Activated CD4-positive, alpha-beta T cell treated with anti-CD3 and anti-CD28 coated beads, Interleukin-2, amount 50 U/mL, for 16 hours (primary cell): ENCODE results near the gene SFXN3.

Source experiments
- DNase-seq: peaks from one replicate; pipeline ENCODE4 v3.0.0-alpha.2; 2020

SFXN3 gene

GRCh38 chr10:101000127-101000914, 30.7 kb upstream of the SFXN3 start:
- no peak for DNase-seq

DNA sequence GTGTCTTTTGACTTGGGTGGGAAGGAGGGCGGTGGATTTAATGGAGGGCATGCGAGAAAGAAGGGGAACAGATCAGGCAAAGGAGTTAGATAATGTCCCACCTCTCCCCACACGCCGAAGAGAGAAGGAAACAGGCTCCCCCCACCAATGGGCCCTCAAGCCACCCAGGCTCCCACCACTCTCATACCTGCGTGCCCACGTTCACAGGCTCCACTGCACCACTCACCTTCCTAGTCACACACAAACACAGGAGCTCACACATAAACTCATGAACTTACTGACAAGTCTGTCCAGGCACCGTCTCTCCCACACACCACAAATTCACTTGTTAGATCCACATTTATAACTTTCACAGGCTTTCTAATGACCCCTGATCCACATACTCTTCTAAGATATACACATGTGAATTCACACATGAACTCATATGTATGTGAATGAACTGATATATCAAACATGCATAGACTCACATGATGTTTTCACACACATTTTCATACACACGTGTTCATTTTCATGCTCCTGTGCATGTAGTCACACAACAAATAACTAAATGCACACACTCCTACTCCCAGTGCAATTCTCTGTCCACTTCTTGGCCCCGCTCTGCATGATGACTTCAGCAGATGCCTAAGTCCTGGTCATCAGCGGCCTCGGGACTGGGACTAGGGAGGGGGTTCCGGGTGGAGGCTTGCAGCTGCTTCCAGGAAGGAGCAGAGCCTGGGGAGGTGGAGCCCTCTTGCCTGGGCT, 29.9 kb upstream of the SFXN3 start:
- DNase-seq, result no peak

- no peak for DNase-seq
These were observed 29.4 kb upstream of the SFXN3 start for GRCh38 chr10:101001659-101002035.

DNA sequence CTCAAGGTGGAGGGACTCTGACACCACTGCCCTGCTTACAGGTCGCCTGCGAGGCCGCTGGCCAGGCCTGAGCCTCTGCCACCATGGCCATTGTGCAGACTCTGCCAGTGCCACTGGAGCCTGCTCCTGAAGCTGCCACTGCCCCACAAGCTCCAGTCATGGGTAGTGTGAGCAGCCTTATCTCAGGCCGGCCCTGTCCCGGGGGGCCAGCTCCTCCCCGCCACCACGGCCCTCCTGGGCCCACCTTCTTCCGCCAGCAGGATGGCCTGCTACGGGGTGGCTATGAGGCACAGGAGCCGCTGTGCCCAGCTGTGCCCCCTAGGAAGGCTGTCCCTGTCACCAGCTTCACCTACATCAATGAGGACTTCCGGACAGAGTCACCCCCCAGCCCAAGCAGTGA, 28.6 kb upstream of the SFXN3 start:
- DNase-seq, result no peak

- DNase-seq, result no peak
These were observed 27.3 kb upstream of the SFXN3 start for GRCh38 chr10:101003639-101004206.

GRCh38 chr10:101005361-101005760, 25.7 kb upstream of the SFXN3 start:
- no peak for DNase-seq

DNA sequence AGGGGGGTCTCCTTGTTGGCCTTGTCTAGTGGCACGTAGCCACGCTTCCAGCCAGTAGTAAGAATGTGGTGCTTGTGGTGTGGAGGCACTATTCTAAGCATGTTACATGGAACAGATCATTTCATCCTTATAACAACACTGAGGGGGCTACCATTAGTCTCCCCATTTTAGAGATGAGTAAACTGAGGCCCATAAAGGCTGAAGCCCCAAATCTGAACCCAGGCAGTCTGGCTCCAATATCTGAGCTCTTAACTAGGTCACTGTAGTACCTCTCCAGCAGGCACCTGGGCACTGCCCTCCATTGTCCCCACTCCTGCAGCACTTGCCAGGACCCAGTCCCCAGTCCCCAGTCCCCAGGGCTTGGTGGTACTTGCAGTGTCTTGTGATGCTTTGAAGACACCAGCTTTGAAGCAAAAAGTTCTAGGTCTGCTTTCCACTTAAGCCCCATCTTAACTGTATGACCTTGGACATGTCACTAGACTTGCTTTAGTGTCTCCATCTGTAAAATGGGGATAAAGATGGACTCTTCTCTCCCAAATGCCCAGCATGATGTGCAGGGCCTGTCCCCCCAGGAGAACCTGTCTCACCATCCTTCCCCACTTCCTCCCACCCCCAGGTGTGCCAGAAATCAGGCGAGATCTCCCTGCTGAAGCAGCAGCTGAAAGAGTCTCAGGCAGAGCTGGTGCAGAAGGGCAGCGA, 25.0 kb upstream of the SFXN3 start:
- no peak for DNase-seq

DNA sequence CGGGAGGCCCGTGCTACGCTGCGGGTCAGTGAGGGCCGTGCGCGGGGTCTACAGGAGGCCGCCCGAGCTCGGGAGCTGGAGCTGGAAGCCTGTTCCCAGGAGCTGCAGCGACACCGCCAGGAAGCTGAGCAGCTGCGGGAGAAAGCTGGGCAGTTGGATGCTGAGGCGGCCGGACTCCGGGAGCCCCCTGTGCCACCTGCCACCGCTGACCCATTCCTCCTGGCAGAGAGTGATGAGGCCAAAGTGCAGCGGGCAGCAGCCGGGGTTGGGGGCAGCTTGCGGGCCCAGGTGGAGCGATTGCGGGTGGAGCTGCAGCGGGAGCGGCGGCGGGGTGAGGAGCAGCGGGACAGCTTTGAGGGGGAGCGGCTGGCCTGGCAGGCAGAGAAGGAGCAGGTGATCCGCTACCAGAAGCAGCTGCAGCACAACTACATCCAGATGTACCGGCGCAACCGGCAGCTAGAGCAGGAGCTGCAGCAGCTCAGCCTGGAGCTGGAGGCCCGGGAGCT, 24.4 kb upstream of the SFXN3 start:
- no peak for DNase-seq

DNA sequence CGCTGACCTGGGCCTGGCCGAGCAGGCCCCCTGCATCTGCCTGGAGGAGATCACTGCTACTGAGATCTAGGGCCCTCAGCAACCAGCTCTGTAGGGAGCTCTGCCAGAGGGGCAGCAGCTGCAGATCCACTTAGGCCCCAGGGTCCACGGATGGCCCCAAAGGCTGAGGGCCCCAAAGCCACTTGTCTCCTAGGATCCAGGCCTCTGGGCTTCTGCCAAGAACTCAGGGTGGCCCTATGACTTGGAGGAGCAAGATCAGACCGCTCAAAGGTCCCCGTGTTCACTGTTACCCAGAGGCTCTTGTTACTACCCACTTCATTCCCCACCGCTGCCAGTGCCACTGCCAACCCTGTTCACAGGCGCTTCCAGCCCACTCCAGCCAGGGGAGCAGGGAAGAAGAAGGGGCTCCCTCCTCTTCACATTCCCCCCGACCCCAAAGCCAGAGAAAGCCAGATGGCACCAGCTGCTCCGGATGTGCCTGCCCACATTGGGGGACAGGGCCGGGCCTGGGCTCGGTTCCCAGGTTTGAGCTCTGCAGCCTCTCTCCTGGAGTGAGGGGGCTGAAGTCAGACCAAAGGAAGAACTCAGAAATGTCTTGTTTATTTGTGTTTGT, 23.8 kb upstream of the SFXN3 start:
- no peak for DNase-seq

DNA sequence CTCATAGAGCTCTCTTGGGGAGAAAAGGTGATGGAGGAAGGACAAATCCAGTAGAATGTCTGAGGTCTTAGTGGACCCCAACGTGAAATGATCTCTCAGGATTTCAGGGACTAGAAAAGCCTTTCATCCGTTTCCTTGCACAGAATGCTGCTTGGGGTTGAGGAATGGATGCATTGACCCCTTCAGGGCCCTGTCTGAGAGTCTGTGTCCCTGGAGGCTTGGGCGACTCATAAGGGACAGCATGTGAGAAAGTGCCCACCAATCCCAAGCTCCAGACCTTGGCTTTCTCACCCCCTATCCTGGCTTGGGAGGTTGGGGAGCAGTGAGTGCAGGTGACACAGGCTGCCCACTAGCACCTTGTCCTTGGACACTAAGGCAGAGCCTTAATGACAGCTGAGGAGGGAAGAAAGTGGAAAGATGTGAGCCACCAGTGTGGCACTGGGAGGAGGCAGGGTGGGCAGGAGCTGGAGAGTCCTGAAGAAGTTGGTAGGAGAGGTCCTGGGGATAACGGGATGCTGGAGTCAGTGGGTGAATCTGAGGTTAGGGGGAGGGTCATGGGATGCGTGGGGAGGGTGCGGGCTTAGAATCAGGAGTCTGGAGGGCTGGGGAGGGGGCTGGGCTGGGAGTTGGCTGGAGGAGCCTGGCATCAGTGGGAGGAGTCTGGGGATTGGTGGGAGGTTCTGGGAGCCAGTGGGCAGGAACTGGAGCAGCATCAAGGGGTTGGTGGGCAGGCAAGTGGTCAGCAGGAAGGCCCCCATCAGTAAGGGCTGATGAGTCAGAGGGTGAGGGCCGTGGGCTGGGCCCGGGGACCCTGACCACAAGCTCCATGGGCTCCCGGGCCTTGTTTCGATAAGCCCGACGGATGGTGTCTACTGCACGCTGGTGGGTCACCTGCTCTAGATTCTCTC, 22.9 kb upstream of the SFXN3 start:
- DNase-seq, result no peak

DNA sequence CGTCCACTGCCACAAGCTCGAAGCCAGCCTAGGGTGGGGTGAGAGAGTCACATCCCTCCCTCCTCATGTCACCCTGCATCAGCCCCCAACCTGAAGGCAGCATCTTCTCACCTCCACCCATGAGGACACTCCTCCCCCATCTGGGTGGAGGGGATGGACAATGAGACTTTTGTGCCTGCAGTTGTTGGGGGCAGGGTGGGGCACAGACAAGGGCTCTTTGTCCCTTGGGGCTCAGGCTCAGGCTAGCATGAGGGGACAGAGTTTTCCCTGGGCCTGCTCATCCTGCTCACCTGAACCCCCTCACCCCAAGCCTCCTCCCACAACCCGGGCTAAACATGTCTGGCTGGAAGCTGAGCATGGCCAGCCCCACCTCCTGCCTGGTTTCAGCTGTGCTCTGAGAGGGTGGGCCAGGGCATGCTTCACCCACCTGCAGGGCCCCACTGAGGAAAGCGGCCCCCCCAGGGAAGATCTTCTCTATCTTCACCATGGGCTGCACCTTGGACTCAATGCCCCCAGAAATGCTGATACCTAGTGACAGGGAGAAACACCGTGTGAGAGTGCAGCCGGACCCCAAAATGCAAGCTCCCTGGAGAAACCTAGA, 22.1 kb upstream of the SFXN3 start:
- DNase-seq, result no peak

- DNase-seq, result no peak
These were observed 20.7 kb upstream of the SFXN3 start for GRCh38 chr10:101010329-101010728.

- no peak for DNase-seq
These were observed 19.3 kb upstream of the SFXN3 start for GRCh38 chr10:101011517-101012423.

- peak; percentile 89 for DNase-seq
These were observed 18.3 kb upstream of the SFXN3 start for GRCh38 chr10:101012525-101013364.

- DNase-seq, result no peak
These were observed 17.6 kb upstream of the SFXN3 start for GRCh38 chr10:101013365-101013825.

- DNase-seq, result peak; percentile 76
These were observed 16.7 kb upstream of the SFXN3 start for GRCh38 chr10:101014230-101014884.

- peak; percentile 43 for DNase-seq
These were observed 16.0 kb upstream of the SFXN3 start for GRCh38 chr10:101014966-101015581.

DNA sequence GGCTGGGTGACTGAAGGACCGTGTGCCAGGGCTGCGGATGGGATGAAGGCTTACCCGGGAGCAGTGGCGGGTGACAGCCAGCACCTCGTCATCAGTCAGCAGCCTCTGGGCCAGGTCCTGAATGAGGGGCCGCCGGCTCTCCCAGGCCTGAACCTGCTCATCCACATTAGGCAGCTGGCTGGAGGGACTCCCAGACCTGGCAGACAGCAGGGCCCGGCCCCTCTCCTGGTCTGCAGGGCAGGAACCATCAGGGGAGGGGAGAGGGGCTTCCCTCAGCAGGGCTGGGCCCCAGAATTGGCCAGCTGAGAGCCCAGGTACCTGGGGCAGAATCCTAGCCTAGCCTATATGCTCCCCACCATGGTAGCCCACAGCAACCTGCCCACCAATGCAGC, 15.5 kb upstream of the SFXN3 start:
- no peak for DNase-seq
